Esophagus squamous epithelium (tissue), 5 donors: ENCODE measurements around the gene FGF14. TPM values are rescaled to one million over a fixed set of nuclear protein-coding genes. Genes with fewer than 3 reads are reported as not detected.
"Not testable (repeated sequence)": the region's sequence is repeated elsewhere in the genome, so short reads cannot be mapped to it uniquely, and the experiment has no call there.

Source experiments
- DNase-seq: peaks from one replicate; lab custom pipeline; 2025; lab: John Stamatoyannopoulos, UW
- H3K27ac ChIP-seq, 4 donors: fragments of 200-600 bp; sonication (generic); one replicate each; pipeline ENCODE4 v1.5.1; 2016 to 2019; ENCODE audit warnings: mild to moderate bottlenecking in 1 of 4
- H3K27me3 ChIP-seq, 4 donors: fragments of 200-600 bp; sonication (generic); 1 replicate in 3 of 4; 2 replicates in 1 of 4; pipeline versions ENCODE4 v1.5.1 to v1.6.0; 2017 to 2021; ENCODE audit warnings: antibody characterized with exemption in 1 of 4
- H3K36me3 ChIP-seq, 3 donors: fragments of 200-600 bp; sonication (generic); one replicate each; pipeline ENCODE4 v1.5.1; 2016 to 2019
- H3K4me1 ChIP-seq, 3 donors: fragments of 200-600 bp; sonication (generic); one replicate each; pipeline ENCODE4 v1.5.1; 2017 to 2019
- H3K4me3 ChIP-seq, 4 donors: fragments of 200-600 bp; sonication (generic); 1 replicate in 3 of 4; 2 replicates in 1 of 4; pipeline ENCODE4 v1.5.1; 2016 to 2019; ENCODE audit warnings: mild to moderate bottlenecking in 2 of 4, moderate library complexity in 1 of 4
- H3K9me3 ChIP-seq, 3 donors: fragments of 200-600 bp; sonication (generic); one replicate each; pipeline ENCODE4 v1.5.1; 2016 to 2019
- CTCF ChIP-seq, 6 experiments: fragments of 450-650 bp in 4 of 6; fragments of 200-600 bp in 2 of 6; sonication (generic) in 2 of 6; IDR thresholded peaks; one replicate each; pipeline ENCODE4 v1.5.1; 2016 to 2019; ENCODE audit warnings: antibody characterized with exemption in 6 of 6, mild to moderate bottlenecking in 4 of 6, moderate library complexity in 4 of 6
- POLR2A ChIP-seq, 4 donors: fragments of 450-650 bp; IDR thresholded peaks; one replicate each; pipeline ENCODE4 v1.6.1; 2017; ENCODE audit warnings: antibody characterized with exemption in 4 of 4, mild to moderate bottlenecking in 4 of 4, moderate library complexity in 3 of 4
- WGBS, 2 donors: methylation state at CpG; one replicate each; pipeline ENCODE4 v1.1.5; 2018; 5-methylcytosine and 5-hydroxymethylcytosine counted together
- intact Hi-C: fragments of 100-400 bp; cut with DNase I; formaldehyde crosslinking; loops from one replicate; pipeline ENCODE4 v1.15.0; 2022
- total RNA-seq, 4 donors: library from RNA; depleted of rRNA; stranded (reverse); fragments of >200 nt; gene quantifications; one replicate each; pipeline ENCODE4 v1.1.0, GENCODE V29; 2016
- donor health status: DM: yes; HTN: yes; CAD: no.

Gene FGF14
- total RNA-seq, 4 donors from 2014 or later: 0.11 to 4.2 (median 1.0) TPM

GRCh38 chr13:102089177-102089576, 312.7 kb downstream of the FGF14 start:
- intact Hi-C loops: no loop called here
- Histone ChIP-seq H3K27ac (no peak overlapping the region), H3K4me1 (no peaks in the 10 kb centered on the region), H3K4me3 (no peak overlapping the region), H3K27me3 (no peaks in the 10 kb centered on the region), H3K36me3 (no peaks in the 10 kb centered on the region), H3K9me3 (no peaks in the 10 kb centered on the region)
- WGBS, 2 donors: 57 to 70% methylated on average over 2 of the region's 2 CpGs
- DNase-seq: no peak
- TF ChIP-seq CTCF (IDR thresholded peaks at IDR 0.05): peak in 2 of 6 experiments; percentile 11 to 26
- no peak for TF ChIP-seq POLR2A (IDR thresholded peaks at IDR 0.05)

GRCh38 chr13:102073251-102073650, 328.6 kb downstream of the FGF14 start:
- Histone ChIP-seq H3K9me3 (no peaks in the 10 kb centered on the region), H3K27me3 (no peaks in the 10 kb centered on the region), H3K36me3 (no peaks in the 10 kb centered on the region), H3K4me1 (peaks cover 0 to 15% (median 0%) of the 10 kb centered on the region in 3 donors), H3K4me3 (no peak overlapping the region), H3K27ac (no peak overlapping the region)
- intact Hi-C loops: no loop called here
- DNase-seq: no peak
- TF ChIP-seq CTCF (IDR thresholded peaks at IDR 0.05): no peak
- no peak for TF ChIP-seq POLR2A (IDR thresholded peaks at IDR 0.05)
- WGBS, 2 donors: 11 to 50% methylated on average over 1 of the region's 1 CpG

- TF ChIP-seq CTCF (IDR thresholded peaks at IDR 0.05) (no peak), POLR2A (IDR thresholded peaks at IDR 0.05) (no peak)
- Histone ChIP-seq H3K4me1 (peaks cover 0 to 15% (median 0%) of the 10 kb centered on the region in 3 donors), H3K27me3 (no peaks in the 10 kb centered on the region), H3K36me3 (no peaks in the 10 kb centered on the region), H3K9me3 (no peaks in the 10 kb centered on the region), H3K27ac (no peak overlapping the region), H3K4me3 (no peak overlapping the region)
- 81 to 85% methylated on average over 6 of the region's 6 CpGs for WGBS, 2 donors
- no peak for DNase-seq
- intact Hi-C loops: no loop called here
Measured at GRCh38 chr13:102071711-102072110, 330.1 kb downstream of the FGF14 start.

- H3K36me3 ChIP-seq, H3K27ac ChIP-seq, H3K4me1 ChIP-seq, H3K27me3 ChIP-seq, intact Hi-C loops, H3K9me3 ChIP-seq, H3K4me3 ChIP-seq, DNase-seq: not testable (repeated sequence)
- 95 to 98% methylated on average over 5 of the region's 28 CpGs for WGBS, 2 donors
Measured at GRCh38 chr13:102068323-102068722, 333.5 kb downstream of the FGF14 start.

GRCh38 chr13:102055090-102055779, 346.6 kb downstream of the FGF14 start:
- no peak overlapping the region for H3K4me3 ChIP-seq
- H3K27ac ChIP-seq: no peak overlapping the region
- no peaks in the 10 kb centered on the region for H3K27me3 ChIP-seq
- DNase-seq: no peak
- H3K36me3 ChIP-seq: no peaks in the 10 kb centered on the region
- WGBS, 2 donors: 31 to 54% methylated on average over 2 of the region's 2 CpGs
- intact Hi-C loops: no loop called here
- peaks cover 0 to 5% (median 0%) of the 10 kb centered on the region in 3 donors for H3K4me1 ChIP-seq
- peaks cover 0 to 30% (median 10%) of the 10 kb centered on the region in 3 donors for H3K9me3 ChIP-seq
- TF ChIP-seq CTCF (IDR thresholded peaks at IDR 0.05) (no peak), POLR2A (IDR thresholded peaks at IDR 0.05) (no peak)
